ENCODE measurements around the gene UBE2B. TPM values are rescaled to one million over a fixed set of nuclear protein-coding genes. Genes with fewer than 3 reads are reported as not detected.

UBE2B gene
- total RNA-seq, 1 donor from 2014 or later = 67.8 TPM

DNA sequence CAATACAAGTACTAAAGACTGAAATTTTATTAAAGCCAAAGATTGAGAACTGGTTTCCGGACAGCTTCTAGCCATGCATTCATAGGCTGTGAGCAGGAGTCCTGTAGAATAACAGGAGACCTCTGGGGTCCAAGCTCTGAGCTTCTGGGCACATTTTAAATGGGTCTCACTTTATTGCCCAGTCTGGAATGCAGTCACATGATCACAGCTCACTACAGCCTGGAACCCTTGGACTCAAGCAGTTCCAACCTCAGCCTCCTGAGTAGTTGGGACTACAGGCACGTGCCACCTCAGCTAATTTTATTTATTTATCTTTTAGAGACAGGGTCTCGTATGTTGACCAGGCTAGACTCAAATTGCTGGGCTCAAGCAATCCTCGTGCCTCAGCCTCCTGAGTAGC is 24.9 kb downstream of the UBE2B start:
- no peaks in the 10 kb centered on the region for H3K9me3 ChIP-seq (ENCODE audit: control insufficient read depth in 3 of 3, low read length in 3 of 3)
- H3K27me3 ChIP-seq (ENCODE audit: control insufficient read depth in 3 of 3, insufficient read depth in 3 of 3, low read length in 3 of 3) = no peaks in the 10 kb centered on the region
- no peaks in the 10 kb centered on the region for H3K4me1 ChIP-seq (ENCODE audit: control insufficient read depth in 3 of 3, insufficient read depth in 3 of 3, low read length in 3 of 3)
- H3K4me3 ChIP-seq (ENCODE audit: low read length in 3 of 3) = no peak overlapping the region
- H3K27ac ChIP-seq (ENCODE audit: low read depth, low read length) = no peak overlapping the region
- peaks cover 30 to 63% (median 63%) of the 10 kb centered on the region in 3 donors for H3K36me3 ChIP-seq (ENCODE audit: control insufficient read depth in 3 of 3, insufficient read depth in 3 of 3, low read length in 3 of 3)
- H3K9ac ChIP-seq (ENCODE audit: low read depth in 1 of 3, low read length in 3 of 3) = no peak overlapping the region

DNA sequence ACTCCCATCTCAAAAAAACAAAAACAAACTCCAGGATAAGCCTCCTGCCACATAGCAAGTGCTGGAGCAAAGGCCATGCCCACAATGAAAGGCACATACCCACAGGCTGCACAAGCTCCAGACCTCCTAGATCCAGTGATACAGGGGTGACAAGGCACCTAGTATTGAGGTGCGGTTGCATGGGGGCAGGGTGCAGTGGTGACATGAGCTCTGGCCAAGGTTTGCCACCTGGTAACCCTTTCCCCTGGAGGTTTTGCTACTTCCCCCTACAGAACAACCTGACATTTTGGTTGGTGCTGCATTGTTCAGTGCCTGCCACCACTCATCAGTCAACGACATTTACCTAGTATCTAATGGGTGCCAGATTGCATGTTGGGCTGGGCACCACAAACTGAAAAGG is 25.8 kb downstream of the UBE2B start:
- Histone ChIP-seq H3K27ac (ENCODE audit: low read depth, low read length) (no peak overlapping the region), H3K4me3 (ENCODE audit: low read length in 3 of 3) (no peak overlapping the region), H3K36me3 (ENCODE audit: control insufficient read depth in 3 of 3, insufficient read depth in 3 of 3, low read length in 3 of 3) (peaks cover 23 to 58% (median 56%) of the 10 kb centered on the region in 3 donors), H3K4me1 (ENCODE audit: control insufficient read depth in 3 of 3, insufficient read depth in 3 of 3, low read length in 3 of 3) (no peaks in the 10 kb centered on the region), H3K9me3 (ENCODE audit: control insufficient read depth in 3 of 3, low read length in 3 of 3) (no peaks in the 10 kb centered on the region), H3K9ac (ENCODE audit: low read depth in 1 of 3, low read length in 3 of 3) (no peak overlapping the region), H3K27me3 (ENCODE audit: control insufficient read depth in 3 of 3, insufficient read depth in 3 of 3, low read length in 3 of 3) (no peaks in the 10 kb centered on the region)

DNA sequence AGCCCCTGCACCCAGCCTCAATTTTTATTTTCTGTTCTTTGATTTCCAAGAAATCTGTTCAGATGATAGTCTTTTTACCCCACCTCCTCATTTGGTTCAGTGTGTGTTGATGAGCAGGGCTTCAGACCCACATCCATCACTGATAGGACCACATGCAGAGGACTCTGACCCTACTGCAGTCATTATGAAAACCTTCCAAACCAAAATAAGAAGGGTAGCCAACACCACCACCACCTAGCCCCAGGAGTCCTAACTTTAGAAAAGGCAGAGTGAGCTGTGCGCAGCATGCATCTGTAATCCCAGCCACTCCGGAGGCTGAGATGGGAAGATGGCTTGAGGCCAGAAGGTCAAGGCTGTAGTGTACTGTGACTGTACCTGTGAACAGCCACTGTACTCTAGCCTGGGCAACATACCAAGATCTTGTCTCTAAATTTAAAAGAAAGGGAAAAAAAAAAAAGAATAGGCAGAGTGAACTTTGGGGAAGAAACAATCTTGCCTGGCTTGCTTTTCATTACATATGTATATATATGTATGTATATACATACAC is 27.3 kb downstream of the UBE2B start:
- Histone ChIP-seq H3K27me3 (ENCODE audit: control insufficient read depth in 3 of 3, insufficient read depth in 3 of 3, low read length in 3 of 3) (no peaks in the 10 kb centered on the region), H3K36me3 (ENCODE audit: control insufficient read depth in 3 of 3, insufficient read depth in 3 of 3, low read length in 3 of 3) (peaks cover 19 to 44% (median 42%) of the 10 kb centered on the region in 3 donors), H3K9me3 (ENCODE audit: control insufficient read depth in 3 of 3, low read length in 3 of 3) (no peaks in the 10 kb centered on the region), H3K4me1 (ENCODE audit: control insufficient read depth in 3 of 3, insufficient read depth in 3 of 3, low read length in 3 of 3) (no peaks in the 10 kb centered on the region), H3K27ac (ENCODE audit: low read depth, low read length) (no peak overlapping the region), H3K9ac (ENCODE audit: low read depth in 1 of 3, low read length in 3 of 3) (no peak overlapping the region), H3K4me3 (ENCODE audit: low read length in 3 of 3) (no peak overlapping the region)

DNA sequence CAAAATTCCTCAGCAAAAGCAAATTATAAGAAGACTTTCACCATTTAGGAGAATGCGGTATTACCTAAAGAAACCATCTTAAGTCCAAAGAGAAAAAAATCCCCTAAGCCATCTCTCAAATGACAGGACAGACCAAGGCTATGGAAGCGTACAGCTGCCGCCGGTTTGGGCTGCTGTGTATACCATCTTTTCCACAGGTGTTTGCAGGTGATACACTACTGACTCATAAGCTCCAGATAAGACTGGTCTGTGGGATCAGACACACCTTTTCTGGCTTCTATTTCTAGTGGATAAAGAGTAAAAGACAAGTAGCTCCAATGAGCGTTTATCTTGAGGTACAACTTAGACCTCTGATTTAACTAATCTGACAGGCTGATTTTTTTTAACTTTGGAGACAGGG is 32.6 kb downstream of the UBE2B start:
- H3K9me3 ChIP-seq (ENCODE audit: control insufficient read depth in 3 of 3, low read length in 3 of 3) = no peaks in the 10 kb centered on the region
- no peak overlapping the region for H3K4me3 ChIP-seq (ENCODE audit: low read length in 3 of 3)
- no peaks in the 10 kb centered on the region for H3K4me1 ChIP-seq (ENCODE audit: control insufficient read depth in 3 of 3, insufficient read depth in 3 of 3, low read length in 3 of 3)
- H3K36me3 ChIP-seq (ENCODE audit: control insufficient read depth in 3 of 3, insufficient read depth in 3 of 3, low read length in 3 of 3) = peaks cover 8 to 20% (median 17%) of the 10 kb centered on the region in 3 donors
- no peak overlapping the region for H3K27ac ChIP-seq (ENCODE audit: low read depth, low read length)
- H3K9ac ChIP-seq (ENCODE audit: low read depth in 1 of 3, low read length in 3 of 3) = no peak overlapping the region
- H3K27me3 ChIP-seq (ENCODE audit: control insufficient read depth in 3 of 3, insufficient read depth in 3 of 3, low read length in 3 of 3) = no peaks in the 10 kb centered on the region

DNA sequence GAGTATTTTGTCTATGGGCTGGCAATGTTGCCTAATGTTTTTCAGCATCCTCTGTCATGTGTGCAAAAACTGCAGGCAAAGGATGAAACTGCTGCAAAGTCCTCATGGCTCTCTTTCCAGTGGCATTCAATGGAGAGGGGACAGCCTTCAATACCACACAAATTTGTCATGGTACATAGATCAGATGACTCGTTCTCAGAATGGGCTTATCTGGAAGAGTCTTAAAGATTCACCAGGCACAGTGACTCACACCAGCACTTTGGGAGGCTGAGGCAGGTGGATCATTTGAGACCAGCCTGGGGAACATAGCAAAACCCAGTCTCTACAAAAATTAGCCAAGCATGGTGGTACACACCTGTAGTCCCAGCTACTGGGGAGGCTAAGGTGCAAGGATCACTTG is 35.0 kb downstream of the UBE2B start:
- Histone ChIP-seq H3K9me3 (ENCODE audit: control insufficient read depth in 3 of 3, low read length in 3 of 3) (no peaks in the 10 kb centered on the region), H3K36me3 (ENCODE audit: control insufficient read depth in 3 of 3, insufficient read depth in 3 of 3, low read length in 3 of 3) (peaks cover 8 to 19% (median 15%) of the 10 kb centered on the region in 3 donors), H3K4me1 (ENCODE audit: control insufficient read depth in 3 of 3, insufficient read depth in 3 of 3, low read length in 3 of 3) (peaks cover 10 to 15% (median 12%) of the 10 kb centered on the region in 3 donors), H3K27me3 (ENCODE audit: control insufficient read depth in 3 of 3, insufficient read depth in 3 of 3, low read length in 3 of 3) (no peaks in the 10 kb centered on the region), H3K27ac (ENCODE audit: low read depth, low read length) (no peak overlapping the region), H3K4me3 (ENCODE audit: low read length in 3 of 3) (no peak overlapping the region), H3K9ac (ENCODE audit: low read depth in 1 of 3, low read length in 3 of 3) (no peak overlapping the region)

DNA sequence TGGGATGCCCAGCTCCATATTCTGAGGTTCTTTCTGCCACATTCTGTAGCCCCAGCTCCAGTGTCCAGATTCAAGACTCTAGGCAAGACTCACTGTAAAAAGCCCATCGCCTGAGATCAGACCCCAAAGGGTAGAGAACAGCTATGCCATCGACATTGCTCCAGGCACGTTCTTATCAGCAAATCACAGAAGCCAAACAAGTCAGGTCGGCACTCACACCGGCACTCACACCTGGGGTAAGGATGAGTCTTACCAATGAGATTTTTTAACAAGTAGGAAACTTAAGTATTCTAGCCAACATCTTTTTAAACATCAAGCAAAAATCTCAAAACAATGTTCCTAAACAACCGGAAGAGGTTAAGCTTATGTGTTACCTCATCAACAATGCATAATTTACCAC is 38.0 kb downstream of the UBE2B start:
- H3K36me3 ChIP-seq (ENCODE audit: control insufficient read depth in 3 of 3, insufficient read depth in 3 of 3, low read length in 3 of 3) = peaks cover 8 to 15% (median 14%) of the 10 kb centered on the region in 3 donors
- H3K27me3 ChIP-seq (ENCODE audit: control insufficient read depth in 3 of 3, insufficient read depth in 3 of 3, low read length in 3 of 3) = no peaks in the 10 kb centered on the region
- H3K9me3 ChIP-seq (ENCODE audit: control insufficient read depth in 3 of 3, low read length in 3 of 3) = no peaks in the 10 kb centered on the region
- H3K9ac ChIP-seq (ENCODE audit: low read depth in 1 of 3, low read length in 3 of 3) = no peak overlapping the region
- H3K4me1 ChIP-seq (ENCODE audit: control insufficient read depth in 3 of 3, insufficient read depth in 3 of 3, low read length in 3 of 3) = peaks cover 19 to 28% (median 20%) of the 10 kb centered on the region in 3 donors
- H3K27ac ChIP-seq (ENCODE audit: low read depth, low read length) = no peak overlapping the region
- H3K4me3 ChIP-seq (ENCODE audit: low read length in 3 of 3) = no peak overlapping the region

DNA sequence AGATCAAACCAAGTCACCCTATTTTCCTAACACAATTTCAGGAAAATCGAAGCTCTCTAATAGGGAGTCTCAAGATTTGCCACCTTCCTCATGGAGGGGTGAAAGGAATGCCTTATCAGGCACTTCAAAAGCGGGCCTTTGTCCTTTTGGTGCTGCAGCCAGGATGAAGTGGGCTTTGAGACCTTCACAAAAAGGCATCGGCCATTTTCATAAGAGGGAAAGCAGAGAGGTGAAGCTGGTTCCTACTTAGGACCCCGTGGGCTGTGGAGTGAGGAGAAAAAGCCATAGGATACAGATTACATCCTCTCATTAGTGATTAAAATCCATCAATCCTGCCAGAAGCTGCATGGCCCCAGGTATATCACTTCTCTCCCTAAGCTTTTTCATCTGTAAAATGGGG is 39.5 kb downstream of the UBE2B start:
- H3K4me3 ChIP-seq (ENCODE audit: low read length in 3 of 3) = peak overlapping the region; percentile 81 to 90 (median 89)
- H3K36me3 ChIP-seq (ENCODE audit: control insufficient read depth in 3 of 3, insufficient read depth in 3 of 3, low read length in 3 of 3) = peaks cover 8 to 14% (median 13%) of the 10 kb centered on the region in 3 donors
- H3K4me1 ChIP-seq (ENCODE audit: control insufficient read depth in 3 of 3, insufficient read depth in 3 of 3, low read length in 3 of 3) = peaks cover 19 to 28% (median 20%) of the 10 kb centered on the region in 3 donors
- H3K9me3 ChIP-seq (ENCODE audit: control insufficient read depth in 3 of 3, low read length in 3 of 3) = no peaks in the 10 kb centered on the region
- no peaks in the 10 kb centered on the region for H3K27me3 ChIP-seq (ENCODE audit: control insufficient read depth in 3 of 3, insufficient read depth in 3 of 3, low read length in 3 of 3)
- H3K27ac ChIP-seq (ENCODE audit: low read depth, low read length) = no peak overlapping the region
- peak overlapping the region; percentile 79 to 91 (median 91) for H3K9ac ChIP-seq (ENCODE audit: low read depth in 1 of 3, low read length in 3 of 3)

DNA sequence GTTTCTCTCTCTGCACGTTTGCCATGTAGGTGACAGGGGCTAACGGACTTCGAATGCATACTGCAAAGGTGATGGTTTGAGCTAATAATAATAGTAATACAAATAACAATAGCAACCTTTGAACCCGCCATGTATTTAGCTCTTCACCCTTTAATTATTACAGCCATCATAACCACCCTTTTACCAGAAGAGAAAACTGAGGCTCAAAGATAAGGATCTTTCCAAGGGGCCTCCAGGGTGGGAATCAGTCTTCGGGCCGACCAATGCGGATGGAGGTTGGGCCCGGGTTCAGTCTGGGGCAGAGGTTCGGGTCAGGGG is 39.8 kb downstream of the UBE2B start:
- Histone ChIP-seq H3K4me3 (ENCODE audit: low read length in 3 of 3) (peak overlapping the region; percentile 81 to 90 (median 89)), H3K4me1 (ENCODE audit: control insufficient read depth in 3 of 3, insufficient read depth in 3 of 3, low read length in 3 of 3) (peaks cover 19 to 28% (median 20%) of the 10 kb centered on the region in 3 donors), H3K9ac (ENCODE audit: low read depth in 1 of 3, low read length in 3 of 3) (peak overlapping the region; percentile 79 to 91 (median 91)), H3K36me3 (ENCODE audit: control insufficient read depth in 3 of 3, insufficient read depth in 3 of 3, low read length in 3 of 3) (peaks cover 5 to 14% (median 10%) of the 10 kb centered on the region in 3 donors), H3K27ac (ENCODE audit: low read depth, low read length) (no peak overlapping the region), H3K9me3 (ENCODE audit: control insufficient read depth in 3 of 3, low read length in 3 of 3) (no peaks in the 10 kb centered on the region), H3K27me3 (ENCODE audit: control insufficient read depth in 3 of 3, insufficient read depth in 3 of 3, low read length in 3 of 3) (no peaks in the 10 kb centered on the region)

DNA sequence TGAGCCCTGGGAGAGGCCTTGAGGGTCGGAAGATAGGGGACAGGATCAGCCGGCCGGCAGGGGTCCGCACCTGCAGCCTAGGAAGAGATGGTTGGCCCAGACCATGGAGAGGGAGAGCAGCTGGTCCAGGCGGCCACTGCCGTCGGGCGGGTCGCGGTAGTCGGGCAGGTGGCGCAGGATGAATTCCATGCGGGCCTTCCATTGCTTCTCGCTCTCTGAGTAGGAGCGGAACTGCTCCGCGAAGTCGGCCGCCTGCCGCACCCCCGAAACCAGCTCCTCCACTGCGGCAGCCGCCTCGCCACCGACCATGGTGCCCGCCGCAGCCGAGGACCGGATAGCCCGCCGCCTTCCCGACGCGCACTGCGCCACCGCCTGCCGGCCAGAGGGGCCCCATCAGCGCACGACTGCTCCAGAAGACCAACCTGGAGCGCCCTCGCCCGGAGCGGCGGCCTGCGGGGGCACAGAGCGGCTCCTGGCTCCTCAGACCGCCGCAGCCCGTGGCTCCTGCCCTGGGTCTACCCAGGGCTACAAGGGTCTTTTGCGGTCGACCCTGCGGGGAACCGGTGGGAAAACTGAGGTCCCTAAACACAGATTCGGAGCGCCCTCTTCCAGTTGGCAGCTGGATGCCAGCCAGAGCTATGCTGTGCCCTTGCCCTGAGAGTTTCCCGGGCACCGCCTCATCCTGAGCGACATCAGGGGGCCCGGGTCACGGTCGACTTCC is 40.3 kb downstream of the UBE2B start, which contains the start of gene CDKN2AIPNL:
CDKN2AIPNL (minus strand) TSS at position 336 of the 721 bp plus-strand sequence; CDS start at position 309, 27 bp downstream.
- Histone ChIP-seq H3K27ac (ENCODE audit: low read depth, low read length) (peak within 1 kb of the TSS; percentile 82), H3K9ac (ENCODE audit: low read depth in 1 of 3, low read length in 3 of 3) (peak within 1 kb of the TSS; percentile 79 to 91 (median 91)), H3K36me3 (ENCODE audit: control insufficient read depth in 3 of 3, insufficient read depth in 3 of 3, low read length in 3 of 3) (peaks cover under 1 to 10% (median 5%) of the 10 kb centered on the region in 3 donors), H3K4me1 (ENCODE audit: control insufficient read depth in 3 of 3, insufficient read depth in 3 of 3, low read length in 3 of 3) (peaks cover 19 to 28% (median 20%) of the 10 kb centered on the region in 3 donors), H3K4me3 (ENCODE audit: low read length in 3 of 3) (peak within 1 kb of the TSS; percentile 81 to 90 (median 89)), H3K9me3 (ENCODE audit: control insufficient read depth in 3 of 3, low read length in 3 of 3) (no peaks in the 10 kb centered on the region), H3K27me3 (ENCODE audit: control insufficient read depth in 3 of 3, insufficient read depth in 3 of 3, low read length in 3 of 3) (no peaks in the 10 kb centered on the region)

DNA sequence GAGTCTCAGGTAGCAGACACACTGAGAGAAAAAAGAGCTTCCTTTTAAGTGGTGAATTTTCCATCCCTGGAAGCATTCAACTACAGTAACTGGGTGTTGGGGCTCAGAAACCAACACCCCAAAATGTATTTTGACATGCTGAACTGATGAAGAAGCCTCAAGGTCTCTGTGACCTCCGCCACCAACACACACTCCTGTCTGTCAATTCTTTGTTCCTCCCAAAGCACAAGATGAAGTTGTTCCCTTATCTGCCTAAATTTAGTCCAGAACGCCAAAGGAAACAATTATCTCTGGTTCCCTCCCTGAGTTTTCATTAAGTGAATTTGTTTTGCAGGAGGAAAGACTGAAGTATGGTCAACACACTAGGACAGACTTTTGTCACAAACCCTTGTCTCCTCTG is 41.7 kb downstream of the UBE2B start:
- no peaks in the 10 kb centered on the region for H3K27me3 ChIP-seq (ENCODE audit: control insufficient read depth in 3 of 3, insufficient read depth in 3 of 3, low read length in 3 of 3)
- H3K9me3 ChIP-seq (ENCODE audit: control insufficient read depth in 3 of 3, low read length in 3 of 3) = no peaks in the 10 kb centered on the region
- H3K4me1 ChIP-seq (ENCODE audit: control insufficient read depth in 3 of 3, insufficient read depth in 3 of 3, low read length in 3 of 3) = peaks cover 19 to 28% (median 20%) of the 10 kb centered on the region in 3 donors
- H3K27ac ChIP-seq (ENCODE audit: low read depth, low read length) = no peak overlapping the region
- H3K4me3 ChIP-seq (ENCODE audit: low read length in 3 of 3) = no peak overlapping the region
- H3K9ac ChIP-seq (ENCODE audit: low read depth in 1 of 3, low read length in 3 of 3) = no peak overlapping the region
- H3K36me3 ChIP-seq (ENCODE audit: control insufficient read depth in 3 of 3, insufficient read depth in 3 of 3, low read length in 3 of 3) = peaks cover 0 to 5% (median 0%) of the 10 kb centered on the region in 3 donors
